ENCODE results near the gene CNGA3. TPM values are rescaled to one million over a fixed set of nuclear protein-coding genes. Genes with fewer than 3 reads are reported as not detected.

The CNGA3 gene
- polyA plus RNA-seq: not detected in 2 replicates

DNA sequence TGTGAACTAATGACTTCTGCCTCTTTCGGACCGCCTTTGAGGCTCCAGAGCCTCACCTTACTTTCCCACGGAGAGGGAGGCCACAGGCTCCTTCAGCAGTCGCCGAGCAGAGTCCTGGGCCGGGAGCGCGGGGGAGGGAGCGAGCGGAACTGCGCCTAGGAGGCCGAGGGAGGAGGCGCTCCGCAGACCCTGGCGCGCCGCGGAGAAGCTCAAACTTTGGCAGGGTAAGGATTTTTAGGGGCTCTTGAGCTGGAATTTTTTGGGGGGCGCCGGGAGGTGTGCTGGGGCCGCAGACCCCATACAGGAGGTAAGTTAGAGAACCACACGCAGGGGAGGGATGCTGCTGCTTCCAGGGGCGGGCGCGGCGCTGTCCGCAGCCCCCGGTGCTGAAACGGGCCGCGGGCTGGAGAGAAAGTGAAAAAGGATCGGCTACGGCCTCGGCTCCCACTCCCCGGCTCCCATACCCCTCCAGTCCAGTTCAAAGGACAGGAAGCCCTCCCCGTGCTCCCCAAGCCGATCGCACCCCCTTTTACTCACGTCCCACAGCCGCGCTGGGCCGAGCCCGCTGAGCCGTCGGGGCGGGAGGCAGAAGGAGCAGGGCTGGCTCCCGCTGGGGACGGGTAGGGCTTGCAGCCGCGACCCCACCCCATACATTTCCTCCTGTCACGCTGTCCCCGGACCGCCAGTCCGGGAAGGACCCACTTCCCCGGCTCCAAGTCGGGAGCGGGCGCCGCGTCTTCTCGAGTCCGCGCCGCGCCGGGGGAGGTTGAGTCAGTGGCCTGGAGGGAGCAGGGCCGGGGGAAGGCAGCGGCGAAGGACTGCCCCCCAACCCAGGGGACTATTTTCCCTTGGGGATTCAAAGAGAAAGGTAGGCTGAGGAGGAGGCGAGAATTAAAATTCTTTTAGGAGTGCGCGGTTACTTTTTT, at the start of gene CNGA3:
CNGA3 (plus strand) TSS at position 146 of the 926 bp plus-strand sequence. CDS start 23,520 bp downstream, outside the sequence.

GRCh38 chr2:98444436-98445176, 98.3 kb downstream of the CNGA3 start, which contains the start of gene INPP4A:
TSS of gene INPP4A (plus strand) at chr2:98444858. CDS start at chr2:98520049, 75,191 bp downstream.

Other genes starting within 250 kb of the CNGA3 start
- gene INPP4A, start 98.4 kb downstream of the CNGA3 start, polyA plus RNA-seq: 62.6 and 68.7 TPM in 2 replicates